Measurements from ENCODE around the gene BCL2L15. TPM values are rescaled to one million over a fixed set of nuclear protein-coding genes. Genes with fewer than 3 reads are reported as not detected.

The BCL2L15 gene
- total and polyA plus RNA-seq, 2 of the 8 experiments (the other 6 are each of a cell fraction or from before 2014, with no cell fraction given) = 0.32 to 0.36 TPM

DNA sequence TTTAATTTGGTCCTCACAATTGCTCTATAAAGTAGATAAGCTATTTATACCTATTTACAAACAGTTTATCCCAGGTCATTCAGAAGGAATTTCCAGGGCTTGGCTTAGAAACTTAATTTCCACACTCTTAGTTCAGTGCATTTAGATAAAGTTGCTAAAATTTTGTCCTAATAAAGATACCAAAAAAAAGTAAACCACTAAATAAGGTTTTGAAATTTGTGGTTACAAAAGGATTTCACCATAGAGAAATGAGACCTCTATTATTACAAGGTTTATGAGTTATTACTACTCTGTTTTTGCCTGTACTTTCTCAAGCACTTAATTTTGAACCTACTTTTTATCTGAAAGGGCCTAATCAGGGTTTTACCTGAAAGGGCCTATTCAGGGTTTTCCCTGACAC, 38.3 kb downstream of the BCL2L15 start:
- Histone ChIP-seq H3K4me2 (ENCODE audit: insufficient read depth in 1 of 2, low read depth in 2 of 2, low read length in 2 of 2) (no peak overlapping the region), H3K14ac (ENCODE audit: insufficient read length) (no peak overlapping the region), H4K91ac (replicated peaks; ENCODE audit: insufficient read length, low read length) (no peak overlapping the region), H3K18ac (ENCODE audit: extremely low read depth, low read length) (no peak overlapping the region), H3K79me1 (ENCODE audit: low read depth, low read length) (no peaks in the 10 kb centered on the region), H2BK15ac (ENCODE audit: low read length) (no peak overlapping the region), H3K79me2 (ENCODE audit: control insufficient read depth in 1 of 2, insufficient read depth in 2 of 2, low read length in 2 of 2) (no peaks in the 10 kb centered on the region), H3K36me3 (ENCODE audit: control insufficient read depth in 2 of 4, insufficient read depth in 4 of 4, low read length in 3 of 4) (no peaks in the 10 kb centered on the region), H2AFZ (ENCODE audit: low read length) (no peak overlapping the region), H3K56ac (replicated peaks; ENCODE audit: insufficient read length, low read depth, low read length) (no peak overlapping the region), H3K9ac (replicated peaks in 1 of 4; ENCODE audit: extremely low read depth in 1 of 4, low read depth in 3 of 4, low read length in 3 of 4) (no peak overlapping the region), H3K23me2 (ENCODE audit: low read depth, low read length) (no peaks in the 10 kb centered on the region), H3K9me3 (ENCODE audit: insufficient read depth in 2 of 2, low read depth in 1 of 2, low read length in 1 of 2) (peaks cover 0 to 3% of the 10 kb centered on the region in 2 experiments; a peak in 1 of 4 replicates), H3K27me3 (replicated peaks in 1 of 4; ENCODE audit: control insufficient read depth in 3 of 4, extremely low read depth in 1 of 4, insufficient read depth in 3 of 4, low read length in 3 of 4) (no peaks in the 10 kb centered on the region), H2BK120ac (replicated peaks; ENCODE audit: low read depth, low read length) (no peak overlapping the region), H4K8ac (ENCODE audit: extremely low read depth, insufficient read depth, low read length) (no peak overlapping the region), H3K4me1 (replicated peaks in 1 of 4; ENCODE audit: control insufficient read depth in 3 of 4, insufficient read depth in 4 of 4, low read length in 3 of 4) (no peaks in the 10 kb centered on the region), H3K4ac (replicated peaks; ENCODE audit: insufficient read length, low read depth, low read length) (no peak overlapping the region), H2BK12ac (ENCODE audit: low read depth, low read length) (no peak overlapping the region), H3K4me3 (ENCODE audit: extremely low read depth in 1 of 4, insufficient read depth in 2 of 4, low read depth in 3 of 4, low read length in 4 of 4) (no peak overlapping the region), H2BK5ac (ENCODE audit: low read depth, low read length) (no peak overlapping the region), H4K5ac (ENCODE audit: insufficient read length, low read depth, low read length) (no peak overlapping the region), H3K23ac (ENCODE audit: insufficient read length) (no peak overlapping the region), H4K20me1 (replicated peaks in 1 of 2; ENCODE audit: control insufficient read depth in 1 of 2, insufficient read depth in 2 of 2, low read length in 2 of 2) (no peaks in the 10 kb centered on the region), H2BK20ac (ENCODE audit: low read length) (no peak overlapping the region), H3K27ac (ENCODE audit: low read depth, low read length) (no peak overlapping the region), H2AK5ac (ENCODE audit: low read depth, low read length) (no peak overlapping the region)
- ChIA-PET POLR2A (ENCODE audit: partially characterized antibody) (no interaction called here), CTCF (ENCODE audit: partially characterized antibody) (interaction anchor here (0.9 kb wide), 1 partner anchor 12 kb away, joined by 3 read pairs; no protein-coding TSS in a partner anchor)
- FAIRE-seq = no peak
- no peak for DNase-seq (ENCODE audit: low read depth in 1 of 2, low spot score in 2 of 2)
- TF ChIP-seq TEAD4 (IDR thresholded peaks at IDR 0.05; ENCODE audit: low read depth, low read length) (no peak), EZH2 (IDR thresholded peaks at IDR 0.05; ENCODE audit: low read depth, low read length, severe bottlenecking) (no peak)
